ENCODE results near the gene AGXT2.

DNA sequence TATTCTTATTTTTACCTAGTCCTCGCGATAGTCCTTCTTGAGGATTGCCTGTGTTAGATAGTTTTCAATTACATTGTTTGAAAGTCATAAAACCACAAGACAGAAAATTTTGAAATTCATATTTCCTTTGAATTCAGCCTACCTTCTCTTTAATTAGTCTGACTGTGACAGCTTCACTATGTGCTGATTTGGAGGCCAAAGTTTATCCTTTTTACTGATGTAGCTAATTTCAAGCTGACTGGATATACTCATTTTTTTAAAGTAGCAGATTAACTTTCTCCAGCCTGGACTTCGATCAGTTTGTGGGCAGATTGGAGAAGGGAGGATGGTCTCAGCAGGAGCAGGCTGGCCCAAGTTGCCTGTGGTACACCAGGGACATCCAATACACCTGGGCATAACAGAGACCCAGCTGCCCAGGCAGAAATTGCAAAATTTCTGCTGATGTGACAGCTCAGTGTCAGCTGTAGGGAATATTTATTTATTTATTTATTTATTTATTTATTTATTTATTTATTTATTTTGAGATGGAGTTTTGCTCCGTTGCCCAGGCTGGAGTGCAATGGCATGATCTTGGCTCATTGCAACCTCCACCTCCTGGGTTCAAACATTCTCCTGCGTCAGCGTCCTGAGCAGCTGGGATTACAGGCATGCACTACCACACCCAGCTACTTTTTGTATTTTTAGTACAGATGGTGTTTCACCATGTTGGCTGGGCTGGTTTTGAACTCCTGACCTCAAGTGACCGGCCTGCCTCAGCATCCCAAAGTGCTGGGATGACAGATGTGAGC lies 24.2 kb downstream of the AGXT2 start:
- TF ChIP-seq, protein P1, sequence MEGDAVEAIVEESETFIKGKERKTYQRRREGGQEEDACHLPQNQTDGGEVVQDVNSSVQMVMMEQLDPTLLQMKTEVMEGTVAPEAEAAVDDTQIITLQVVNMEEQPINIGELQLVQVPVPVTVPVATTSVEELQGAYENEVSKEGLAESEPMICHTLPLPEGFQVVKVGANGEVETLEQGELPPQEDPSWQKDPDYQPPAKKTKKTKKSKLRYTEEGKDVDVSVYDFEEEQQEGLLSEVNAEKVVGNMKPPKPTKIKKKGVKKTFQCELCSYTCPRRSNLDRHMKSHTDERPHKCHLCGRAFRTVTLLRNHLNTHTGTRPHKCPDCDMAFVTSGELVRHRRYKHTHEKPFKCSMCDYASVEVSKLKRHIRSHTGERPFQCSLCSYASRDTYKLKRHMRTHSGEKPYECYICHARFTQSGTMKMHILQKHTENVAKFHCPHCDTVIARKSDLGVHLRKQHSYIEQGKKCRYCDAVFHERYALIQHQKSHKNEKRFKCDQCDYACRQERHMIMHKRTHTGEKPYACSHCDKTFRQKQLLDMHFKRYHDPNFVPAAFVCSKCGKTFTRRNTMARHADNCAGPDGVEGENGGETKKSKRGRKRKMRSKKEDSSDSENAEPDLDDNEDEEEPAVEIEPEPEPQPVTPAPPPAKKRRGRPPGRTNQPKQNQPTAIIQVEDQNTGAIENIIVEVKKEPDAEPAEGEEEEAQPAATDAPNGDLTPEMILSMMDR (IDR thresholded peaks at IDR 0.05 in 2 of 3, conservative IDR thresholded peaks at IDR 0.05 in 1 of 3; ENCODE audit: control insufficient read depth in 2 of 3, extremely low read depth in 1 of 3, insufficient read depth in 1 of 3, low read depth in 3 of 3, low read length in 3 of 3) = no peak
- TF ChIP-seq ATF7 (IDR thresholded peaks at IDR 0.05; ENCODE audit: low read depth) (no peak), ZNF274 (IDR thresholded peaks at IDR 0.05; ENCODE audit: insufficient read depth, insufficient read length) (no peak), POLR2AphosphoS5 (IDR thresholded peaks at IDR 0.05; ENCODE audit: low read length) (no peak)
- TF ChIP-seq, protein P2, sequence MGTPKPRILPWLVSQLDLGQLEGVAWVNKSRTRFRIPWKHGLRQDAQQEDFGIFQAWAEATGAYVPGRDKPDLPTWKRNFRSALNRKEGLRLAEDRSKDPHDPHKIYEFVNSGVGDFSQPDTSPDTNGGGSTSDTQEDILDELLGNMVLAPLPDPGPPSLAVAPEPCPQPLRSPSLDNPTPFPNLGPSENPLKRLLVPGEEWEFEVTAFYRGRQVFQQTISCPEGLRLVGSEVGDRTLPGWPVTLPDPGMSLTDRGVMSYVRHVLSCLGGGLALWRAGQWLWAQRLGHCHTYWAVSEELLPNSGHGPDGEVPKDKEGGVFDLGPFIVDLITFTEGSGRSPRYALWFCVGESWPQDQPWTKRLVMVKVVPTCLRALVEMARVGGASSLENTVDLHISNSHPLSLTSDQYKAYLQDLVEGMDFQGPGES (IDR thresholded peaks at IDR 0.05) = no peak

Data from GM12878 (cell line).